ENCODE results near the gene CDH11. TPM values are rescaled to one million over a fixed set of nuclear protein-coding genes. Genes with fewer than 3 reads are reported as not detected.

CDH11 gene
- total and polyA plus RNA-seq, 2 of the 4 experiments (the other 2 are of a cell fraction), result 266 to 601 TPM

- Histone ChIP-seq H3K9ac (ENCODE audit: low read depth, low read length) (no peak overlapping the region), H3K27ac (ENCODE audit: insufficient read depth, low read length) (peak overlapping the region; percentile 23; the same call in 1 of the 2 replicates), H3K27me3 (ENCODE audit: control insufficient read depth, insufficient read depth, low read length) (no peaks in the 10 kb centered on the region), H2BK120ac (ENCODE audit: low read depth, low read length) (peak overlapping the region; percentile 12; the same call in 1 of the 2 replicates), H4K91ac (ENCODE audit: insufficient read depth, low read depth, low read length) (peak overlapping the region; percentile 35; the same call in 1 of the 2 replicates), H3K4ac (ENCODE audit: low read depth, low read length) (peak overlapping the region; percentile 9; the same call in 1 of the 2 replicates), H2AK5ac (ENCODE audit: low read depth, low read length) (peak overlapping the region; percentile 57; the same call in 1 of the 2 replicates), H4K20me1 (ENCODE audit: insufficient read depth, low read length) (peaks cover 5% of the 10 kb centered on the region; the same call in 1 of the 2 replicates), H4K5ac (ENCODE audit: low read depth, low read length) (peak overlapping the region; percentile 39; the same call in 1 of the 2 replicates), H3K9me1 (ENCODE audit: insufficient read depth, low read length) (peaks cover 6% of the 10 kb centered on the region; the same call in 1 of the 2 replicates), H2BK20ac (ENCODE audit: low read depth, low read length) (0 out of 2 replicates have a peak overlapping the region, but pooled peaks have one; percentile 15), H3K56ac (ENCODE audit: extremely low read depth, insufficient read depth, low read length) (no peak overlapping the region), H3K4me3 (ENCODE audit: insufficient read depth, low read depth, low read length) (no peak overlapping the region), H3K4me1 (ENCODE audit: control insufficient read depth, insufficient read depth, low read length) (peaks cover 11% of the 10 kb centered on the region), H3K23ac (ENCODE audit: low read depth, low read length) (no peak overlapping the region), H3K36me3 (ENCODE audit: control insufficient read depth, insufficient read depth, low read length) (peaks cover 39% of the 10 kb centered on the region), H3K4me2 (ENCODE audit: low read depth, low read length) (no peak overlapping the region), H2BK15ac (ENCODE audit: low read depth, low read length) (no peak overlapping the region; the same call in 2 of the 3 replicates), H3K18ac (ENCODE audit: low read depth, low read length) (peak overlapping the region; percentile 57; the same call in 1 of the 2 replicates), H4K8ac (ENCODE audit: low read depth in 2 of 2, low read length in 2 of 2) (peak overlapping the region; percentile 2 to 42; a peak in 1 of 4 replicates), H2BK5ac (ENCODE audit: low read depth, low read length, poor library complexity, severe bottlenecking) (no peak overlapping the region), H3K14ac (replicated peaks; ENCODE audit: low read depth, low read length) (0 out of 2 replicates have a peak overlapping the region, but pooled peaks have one; percentile 15), H3K79me1 (ENCODE audit: low read depth in 1 of 2, low read length in 2 of 2) (peaks cover 9 to 21% of the 10 kb centered on the region in 2 experiments), H2AFZ (replicated peaks; ENCODE audit: low read length, poor library complexity) (no peak overlapping the region), H2AK9ac (replicated peaks; ENCODE audit: low read depth, low read length, poor library complexity) (no peak overlapping the region), H3K9me3 (ENCODE audit: control insufficient read depth, insufficient read depth, low read length) (no peaks in the 10 kb centered on the region)
- intact Hi-C loops (cut with micrococcal nuclease) (loop anchor here (10.0 kb wide), 1 partner anchor 856 kb away; no protein-coding TSS in a partner anchor), in situ Hi-C loops (cut with MboI; ENCODE audit: low sequenced_read_pairs) (no loop called here), dilution Hi-C loops (cut with HindIII; ENCODE audit: low sequenced_read_pairs, unreplicated experiment) (no loop called here)
- WGBS, 2 experiments (ENCODE audit: extremely low coverage in 2 of 2, insufficient read length in 1 of 2), result no CpG with 5 or more reads among the region's 8 CpGs
- no TSS peak for BruUV-seq (replicated peaks)
- no peak for ATAC-seq (ENCODE audit: low read depth)
- TF ChIP-seq RAD21 (IDR thresholded peaks at IDR 0.05; ENCODE audit: low read length), result no peak
- TF ChIP-seq FOS (IDR thresholded peaks at IDR 0.05; ENCODE audit: low read depth, low read length), result no peak
- TF ChIP-seq USF2 (IDR thresholded peaks at IDR 0.05; ENCODE audit: low read depth, low read length), result no peak
- no peak for TF ChIP-seq CTCF (conservative IDR thresholded peaks at IDR 0.05; ENCODE audit: low read depth, low read length)
- no peak for TF ChIP-seq CHD1 (IDR thresholded peaks at IDR 0.05; ENCODE audit: low read depth, low read length)
- no peak for TF ChIP-seq MAZ (IDR thresholded peaks at IDR 0.05; ENCODE audit: borderline replicate concordance, low read depth, low read length)
- TF ChIP-seq NFE2L2 (IDR thresholded peaks at IDR 0.05; ENCODE audit: low read depth, low read length), result no peak
- no peak for TF ChIP-seq RFX5 (IDR thresholded peaks at IDR 0.05; ENCODE audit: low read depth, low read length)
- no peak for TF ChIP-seq RCOR1 (IDR thresholded peaks at IDR 0.05; ENCODE audit: insufficient replicate concordance, low read length)
- no peak for TF ChIP-seq ELK1 (IDR thresholded peaks at IDR 0.05; ENCODE audit: borderline replicate concordance, low read depth, low read length)
- TF ChIP-seq SMC3 (IDR thresholded peaks at IDR 0.05; ENCODE audit: low read depth, low read length), result no peak
- no peak for TF ChIP-seq CEBPB (IDR thresholded peaks at IDR 0.05; ENCODE audit: low read depth, low read length)
- no peak for TF ChIP-seq POLR2A (IDR thresholded peaks at IDR 0.05; ENCODE audit: low read depth, low read length)
- TF ChIP-seq BHLHE40 (IDR thresholded peaks at IDR 0.05; ENCODE audit: low read depth, low read length), result no peak
- no peak for TF ChIP-seq MXI1 (IDR thresholded peaks at IDR 0.05; ENCODE audit: borderline replicate concordance, low read depth, low read length)
- DNase-seq, result no peak
- ChIA-PET CTCF (no interaction called here), POLR2A (ENCODE audit: unreplicated experiment) (no interaction called here)
These were observed 170.7 kb downstream of the CDH11 start for GRCh38 chr16:64951193-64951592.
